Thoracic aorta (tissue), 2 donors: ENCODE measurements around the gene CIB4. TPM values are rescaled to one million over a fixed set of nuclear protein-coding genes. Genes with fewer than 3 reads are reported as not detected.

ENCODE experiments used
- ATAC-seq: fragments of 150-250 bp; one replicate; pipeline ENCODE4 v1.8.0; 2017; ENCODE audit warnings: low read depth; ENCODE audit not compliant: insufficient number of reproducible peaks, low FRiP score
- DNase-seq: peaks from one replicate; pipeline ENCODE4 v3.0.0-alpha.2; 2020; ENCODE audit warnings: low spot score
- H3K27ac ChIP-seq, 2 donors: fragments of 200-600 bp; sonication (generic); 1 replicate in 1 of 2; 2 replicates in 1 of 2; pipeline ENCODE4 v1.5.1; 2016; ENCODE audit warnings: mild to moderate bottlenecking in 2 of 2, moderate library complexity in 2 of 2
- H3K27me3 ChIP-seq: fragments of 200-600 bp; sonication (generic); replicated peaks from 2 replicates; pipeline ENCODE4 v1.6.0; 2016; ENCODE audit warnings: mild to moderate bottlenecking; ENCODE audit not compliant: insufficient read depth
- H3K36me3 ChIP-seq: fragments of 200-600 bp; sonication (generic); one replicate; pipeline ENCODE4 v1.5.1; 2016
- H3K4me1 ChIP-seq, 2 donors: fragments of 200-600 bp; sonication (generic); 1 replicate in 1 of 2; 2 replicates in 1 of 2; pipeline versions ENCODE4 v1.5.1 to v1.6.0; 2016; ENCODE audit warnings: low read depth in 2 of 2, mild to moderate bottlenecking in 1 of 2; ENCODE audit not compliant: control insufficient read depth in 1 of 2
- H3K4me3 ChIP-seq: fragments of 200-600 bp; sonication (generic); 2 replicates; pipeline ENCODE4 v1.5.1; 2016; ENCODE audit warnings: mild to moderate bottlenecking
- H3K9me3 ChIP-seq: fragments of 200-600 bp; sonication (generic); 2 replicates; pipeline ENCODE4 v1.5.1; 2016
- CTCF ChIP-seq: fragments of 200-600 bp; sonication (generic); IDR thresholded peaks from one replicate; pipeline ENCODE4 v1.5.1; 2019; ENCODE audit warnings: antibody characterized with exemption
- total RNA-seq, 2 donors: library from RNA; depleted of rRNA; stranded (reverse); fragments of >200 nt; gene quantifications; one replicate each; pipeline versions ENCODE4 v1.1.0 to v1.2.3, GENCODE V29; 2016

Gene CIB4
- total RNA-seq, 2 donors from 2014 or later = not detected

GRCh38 chr2:26579723-26580040 is 61.5 kb downstream of the CIB4 start:
- no peaks in the 10 kb centered on the region for H3K4me1 ChIP-seq
- no peaks in the 10 kb centered on the region for H3K9me3 ChIP-seq
- ATAC-seq (no peak), DNase-seq (no peak)
- H3K4me3 ChIP-seq = no peak overlapping the region
- no peaks in the 10 kb centered on the region for H3K27me3 ChIP-seq
- no peak for TF ChIP-seq CTCF
- no peak overlapping the region for H3K27ac ChIP-seq
- no peaks in the 10 kb centered on the region for H3K36me3 ChIP-seq

- Histone ChIP-seq H3K4me1 (no peaks in the 10 kb centered on the region), H3K27ac (no peak overlapping the region), H3K27me3 (no peaks in the 10 kb centered on the region), H3K9me3 (no peaks in the 10 kb centered on the region), H3K4me3 (no peak overlapping the region), H3K36me3 (no peaks in the 10 kb centered on the region)
- DNase-seq (no peak), ATAC-seq (no peak)
- TF ChIP-seq CTCF = no peak
Observed at GRCh38 chr2:26579025-26579722, 62.0 kb downstream of the CIB4 start.

DNA sequence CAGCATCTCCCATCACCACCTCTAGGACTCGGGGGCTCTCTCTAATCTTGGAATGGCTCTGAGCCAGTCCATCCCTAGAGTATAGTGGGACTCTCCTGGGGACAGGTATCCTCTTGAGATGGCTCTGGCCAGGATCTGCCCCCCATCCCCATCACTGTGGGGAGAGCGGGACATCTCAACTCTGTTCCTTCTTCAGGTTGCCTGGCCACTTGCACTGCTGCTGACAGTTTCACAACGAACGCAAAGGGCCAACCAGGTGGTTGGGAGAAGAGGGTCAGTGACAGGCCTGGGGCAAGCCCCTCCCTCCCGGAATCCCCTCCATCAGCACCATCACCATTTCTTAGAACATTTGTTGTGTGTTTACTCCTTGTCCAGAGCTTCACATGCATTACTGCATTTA is 62.6 kb downstream of the CIB4 start:
- Histone ChIP-seq H3K4me1 (no peaks in the 10 kb centered on the region), H3K36me3 (no peaks in the 10 kb centered on the region), H3K9me3 (no peaks in the 10 kb centered on the region), H3K4me3 (no peak overlapping the region), H3K27me3 (no peaks in the 10 kb centered on the region), H3K27ac (no peak overlapping the region)
- no peak for TF ChIP-seq CTCF
- no peak for DNase-seq
- ATAC-seq = no peak

GRCh38 chr2:26578113-26578458 is 63.1 kb downstream of the CIB4 start:
- H3K4me3 ChIP-seq = no peak overlapping the region
- ATAC-seq (no peak), DNase-seq (no peak)
- H3K36me3 ChIP-seq = no peaks in the 10 kb centered on the region
- no peak overlapping the region for H3K27ac ChIP-seq
- H3K27me3 ChIP-seq = no peaks in the 10 kb centered on the region
- no peaks in the 10 kb centered on the region for H3K4me1 ChIP-seq
- no peak for TF ChIP-seq CTCF
- no peaks in the 10 kb centered on the region for H3K9me3 ChIP-seq

GRCh38 chr2:26577442-26578112 is 63.6 kb downstream of the CIB4 start:
- Histone ChIP-seq H3K27ac (no peak overlapping the region), H3K27me3 (no peaks in the 10 kb centered on the region), H3K4me3 (no peak overlapping the region), H3K9me3 (no peaks in the 10 kb centered on the region), H3K4me1 (no peaks in the 10 kb centered on the region), H3K36me3 (no peaks in the 10 kb centered on the region)
- ATAC-seq (no peak), DNase-seq (no peak)
- peak; percentile 99 for TF ChIP-seq CTCF
